GM19351 (cell line): ENCODE results near the gene LYRM9.
"Not testable (repeated sequence)": the region's sequence is repeated elsewhere in the genome, so short reads cannot be mapped to it uniquely, and the experiment has no call there.

Experiments used
- ATAC-seq: cut with Tn5 transposase; IDR thresholded peaks from one replicate; pipeline ENCODE4 v1.9.1; 2021; ENCODE audit warnings: mild to moderate bottlenecking, moderate library complexity; ENCODE audit not compliant: unreplicated experiment

LYRM9 gene

DNA sequence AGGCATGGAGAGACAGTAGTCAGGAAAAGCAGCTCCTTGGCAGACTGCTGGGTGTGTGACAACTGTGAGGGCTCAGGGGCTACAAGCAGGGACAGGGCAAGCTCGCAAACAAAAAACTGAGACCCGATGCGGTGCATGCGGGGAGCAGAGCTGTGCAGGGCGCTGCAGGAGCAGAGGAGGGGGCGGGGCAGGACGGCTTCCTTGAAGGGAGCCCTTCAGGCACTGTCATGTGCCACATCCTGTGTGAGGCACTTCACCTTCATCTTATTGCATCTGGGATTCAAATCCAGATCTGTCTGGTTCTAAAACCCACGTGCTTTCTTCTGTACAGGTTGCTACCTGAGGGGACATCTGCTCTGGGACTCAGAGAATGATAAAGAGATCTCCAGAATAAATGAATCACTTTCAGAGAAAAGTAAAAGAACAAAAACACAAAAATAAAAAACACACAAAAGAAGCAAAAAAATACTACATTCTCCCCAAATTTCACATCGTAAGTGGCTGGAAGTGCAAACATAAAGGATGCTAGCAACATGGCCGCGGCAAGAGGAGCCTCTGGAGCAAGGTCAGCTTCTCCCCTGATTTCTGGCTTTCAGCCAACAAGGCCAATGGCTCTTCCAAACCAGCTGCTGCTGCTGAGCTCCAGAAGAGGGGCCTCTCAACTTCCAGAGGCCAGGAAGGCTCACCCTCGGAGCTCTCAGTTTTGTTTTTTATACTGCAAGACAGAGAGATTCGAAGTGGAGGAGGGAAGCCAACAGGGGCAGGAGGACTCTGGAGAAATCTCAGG is 14.2 kb downstream of the LYRM9 start:
- ATAC-seq, result no peak

DNA sequence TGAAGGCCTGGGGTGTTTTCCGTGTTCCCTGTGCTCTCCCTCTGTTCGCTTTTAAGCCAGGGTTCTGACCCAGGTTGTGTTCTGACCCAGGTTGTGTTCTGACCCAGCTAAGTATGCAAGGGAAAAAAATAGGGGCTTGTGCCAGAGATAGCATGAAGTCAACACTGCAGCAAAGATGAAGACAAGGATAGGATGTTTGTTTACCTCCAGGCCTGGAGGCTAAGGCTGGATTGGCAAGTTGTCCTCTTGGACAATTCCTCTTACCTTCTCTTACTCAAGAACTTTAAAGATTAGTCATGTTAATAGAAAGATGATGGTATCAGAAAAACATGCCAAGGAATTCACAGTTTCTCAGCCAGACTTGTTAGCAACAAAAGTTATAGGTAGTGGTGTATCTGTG is 19.4 kb downstream of the LYRM9 start:
- ATAC-seq, result no peak

DNA sequence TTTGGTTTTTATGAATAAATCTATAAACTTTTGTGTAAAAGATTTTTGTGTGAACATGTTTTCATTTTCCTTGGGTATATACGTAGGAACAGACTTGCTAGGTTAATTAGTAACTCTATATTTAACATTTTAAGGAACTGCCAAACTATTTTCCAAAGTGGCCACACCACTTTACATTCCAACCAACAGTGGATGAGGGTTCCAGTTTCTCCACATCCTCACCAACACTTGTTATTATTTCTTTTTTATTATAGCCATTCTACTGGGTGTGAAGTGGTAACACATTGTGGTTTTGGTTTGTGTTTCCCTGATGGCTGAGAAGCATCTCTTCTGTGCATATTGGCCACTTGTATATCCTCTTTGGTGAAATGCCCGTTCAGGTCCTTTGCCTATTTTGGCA is 20.0 kb downstream of the LYRM9 start:
- no peak for ATAC-seq

DNA sequence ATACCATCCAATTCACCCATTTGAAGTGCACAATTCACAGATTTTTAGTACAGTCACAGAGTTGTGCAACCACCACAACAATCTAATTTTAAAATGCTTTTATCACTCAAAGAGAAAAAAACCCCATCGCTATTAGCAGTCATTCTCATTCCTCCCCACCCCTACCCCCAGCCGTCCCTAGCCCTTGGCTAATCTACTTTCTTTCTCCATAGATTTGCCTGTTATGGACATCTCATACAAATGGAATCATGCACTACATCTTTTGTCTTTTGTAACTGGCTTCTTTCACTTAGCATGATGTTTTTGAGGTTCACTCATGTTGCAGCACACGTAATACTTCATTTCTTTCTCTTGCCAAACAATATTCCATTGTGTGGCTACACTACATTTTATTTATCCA is 20.4 kb downstream of the LYRM9 start:
- no peak for ATAC-seq

DNA sequence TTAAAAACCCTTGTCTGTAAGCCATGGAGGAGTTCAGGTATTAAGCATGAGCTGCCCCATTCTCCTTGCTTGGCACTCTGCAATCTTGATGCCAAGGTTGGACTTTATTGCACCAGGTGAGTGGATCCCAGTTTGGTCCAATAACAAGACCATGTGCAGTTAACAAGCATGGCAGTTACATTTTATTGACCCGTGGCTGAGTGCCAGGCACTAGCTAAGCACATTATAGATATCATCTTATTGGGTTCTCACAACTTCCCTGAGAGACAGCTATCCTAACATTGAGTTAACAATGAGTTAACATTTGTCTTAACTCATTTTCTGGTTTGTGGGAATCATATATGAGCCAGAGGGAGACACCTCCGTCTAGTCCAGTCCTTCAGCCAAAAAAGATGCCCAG is 21.8 kb downstream of the LYRM9 start:
- no peak for ATAC-seq

DNA sequence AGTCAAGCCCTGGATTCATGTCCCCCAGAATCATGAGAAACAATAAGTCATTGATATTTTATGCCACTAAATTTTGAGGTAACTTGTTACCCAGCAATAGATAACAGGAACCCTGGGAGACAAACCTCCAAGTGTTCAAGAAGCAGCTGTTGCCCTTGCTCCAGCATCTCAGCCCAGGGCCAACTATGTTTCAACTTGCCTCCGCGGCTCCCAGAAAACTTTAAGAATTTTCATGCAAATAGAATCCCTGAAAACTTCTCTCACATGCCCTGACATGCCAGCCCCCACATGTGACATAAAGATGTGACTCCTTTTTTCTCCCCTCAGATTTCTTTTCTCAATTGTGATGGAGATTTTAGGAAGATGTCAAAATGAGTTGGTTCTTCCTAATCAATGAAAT is 22.8 kb downstream of the LYRM9 start:
- ATAC-seq, result no peak

DNA sequence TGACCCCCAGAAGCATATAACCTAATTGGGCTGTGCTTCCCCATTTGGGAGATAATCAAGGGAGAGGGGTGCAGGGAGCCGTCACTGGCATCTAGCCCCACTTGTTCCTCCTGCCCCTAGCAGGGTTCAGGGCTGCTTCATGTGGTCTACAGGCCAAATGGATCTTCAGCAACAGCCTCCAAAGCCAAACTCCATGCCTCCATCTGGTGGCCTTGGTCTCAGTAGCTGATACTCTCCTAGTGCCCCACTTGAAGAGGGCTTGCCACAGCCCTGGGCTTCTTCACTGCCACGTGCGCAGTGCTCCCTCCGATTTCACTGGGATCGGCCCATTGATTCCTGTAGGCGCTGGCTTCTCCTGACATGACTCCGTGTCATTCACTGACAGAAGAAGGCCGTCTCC is 24.6 kb downstream of the LYRM9 start:
- no peak for ATAC-seq

DNA sequence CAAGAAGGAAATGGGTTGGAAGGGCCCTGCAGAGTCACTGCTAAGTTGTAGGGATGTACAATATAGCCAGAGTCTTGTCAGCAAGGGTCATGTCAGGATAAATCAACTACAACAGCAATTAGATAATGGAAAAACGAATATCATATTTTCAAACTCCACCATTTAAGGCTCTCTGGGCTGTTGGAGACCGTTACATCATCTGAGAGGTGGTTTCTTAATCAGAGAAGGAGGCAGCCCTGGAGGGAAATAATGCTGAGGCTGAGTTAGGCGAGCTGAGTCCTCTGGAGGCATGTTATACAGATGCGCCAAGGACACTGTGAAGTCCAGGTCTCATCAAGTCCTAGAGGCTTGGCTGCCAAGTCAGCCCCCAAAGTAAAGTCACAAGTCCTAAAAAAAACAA is 30.3 kb downstream of the LYRM9 start:
- no peak for ATAC-seq

DNA sequence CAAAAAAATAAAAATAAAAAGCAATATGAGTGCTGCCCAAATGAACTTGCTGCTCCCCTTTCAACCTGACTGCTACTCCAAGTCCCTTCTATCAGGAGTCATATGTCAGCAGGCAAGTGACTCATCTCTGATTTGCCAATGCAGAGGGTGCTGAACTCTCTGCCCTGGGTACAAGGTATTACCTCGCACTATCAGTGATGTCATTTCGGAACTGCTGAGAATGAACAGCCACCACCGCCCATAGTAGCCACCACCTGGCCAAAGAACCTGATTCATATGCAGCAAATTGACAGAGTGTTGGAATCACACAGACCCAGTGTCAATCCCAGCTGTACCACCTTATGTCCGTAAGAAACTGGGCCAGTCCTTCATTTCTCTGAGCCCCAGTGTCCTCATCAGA is 31.2 kb downstream of the LYRM9 start:
- ATAC-seq, result no peak

DNA sequence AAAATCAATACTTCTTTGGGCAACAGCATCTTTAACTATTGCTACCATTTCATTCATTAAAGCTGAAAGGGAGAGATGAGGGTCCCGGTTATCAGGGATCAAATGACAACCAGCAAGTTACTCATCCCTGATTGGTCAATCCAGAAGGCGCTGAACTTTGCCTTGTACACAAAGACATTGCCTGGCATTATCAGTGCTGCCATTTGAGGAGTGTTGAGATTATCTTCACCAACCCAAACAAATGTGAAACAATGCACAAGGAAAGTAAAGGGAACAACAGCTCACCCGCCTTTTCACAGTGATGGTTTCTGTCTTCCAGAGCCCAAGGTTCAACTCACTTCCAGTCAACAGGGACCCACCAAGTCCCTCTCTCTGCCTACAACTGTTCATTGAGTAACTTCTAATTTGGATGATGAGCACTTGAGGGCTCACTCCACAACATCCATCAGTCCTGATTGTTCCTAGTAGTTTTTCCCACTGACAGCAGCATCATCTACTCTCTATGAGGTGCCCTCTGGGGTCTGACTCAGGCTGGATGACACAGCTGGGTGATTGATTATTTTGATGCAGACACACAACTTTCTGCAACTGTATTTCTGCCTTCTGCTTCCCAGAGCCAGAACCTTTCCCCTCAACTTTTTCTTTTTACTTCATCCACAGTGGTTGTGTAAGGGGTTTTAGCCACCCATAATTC is 32.0 kb downstream of the LYRM9 start:
- no peak for ATAC-seq

DNA sequence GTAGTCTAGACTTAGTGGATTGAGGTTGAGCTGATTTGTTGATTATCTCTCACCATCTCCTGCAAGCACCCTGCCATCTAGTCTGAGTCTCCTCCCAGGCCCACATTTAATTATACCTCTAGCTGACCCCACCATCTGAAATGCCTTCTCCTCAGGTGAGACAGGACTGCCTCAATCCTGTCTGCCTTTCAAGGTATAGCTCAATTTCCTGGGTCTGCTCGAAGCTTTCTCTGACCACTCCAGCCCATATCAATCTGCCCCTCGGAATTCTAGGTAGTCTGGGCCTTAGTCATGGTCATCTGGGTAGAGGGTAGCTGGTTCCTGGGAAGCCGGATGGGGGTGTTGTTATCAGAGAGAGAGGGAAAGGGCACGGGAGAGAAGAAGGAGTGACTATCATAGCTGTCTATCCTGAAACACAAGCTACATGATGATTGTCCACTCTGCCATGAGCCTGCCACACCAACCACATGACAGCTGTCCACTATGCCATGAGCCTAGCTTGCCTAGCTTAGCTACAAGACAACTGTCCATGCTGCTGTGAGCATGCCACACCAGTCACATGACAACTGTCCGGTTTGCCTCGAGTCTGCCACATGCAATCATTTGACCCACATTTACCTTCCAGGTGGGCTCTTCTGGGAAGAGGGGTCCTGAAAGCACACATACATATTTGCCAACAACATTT is 34.4 kb downstream of the LYRM9 start:
- ATAC-seq, result no peak

DNA sequence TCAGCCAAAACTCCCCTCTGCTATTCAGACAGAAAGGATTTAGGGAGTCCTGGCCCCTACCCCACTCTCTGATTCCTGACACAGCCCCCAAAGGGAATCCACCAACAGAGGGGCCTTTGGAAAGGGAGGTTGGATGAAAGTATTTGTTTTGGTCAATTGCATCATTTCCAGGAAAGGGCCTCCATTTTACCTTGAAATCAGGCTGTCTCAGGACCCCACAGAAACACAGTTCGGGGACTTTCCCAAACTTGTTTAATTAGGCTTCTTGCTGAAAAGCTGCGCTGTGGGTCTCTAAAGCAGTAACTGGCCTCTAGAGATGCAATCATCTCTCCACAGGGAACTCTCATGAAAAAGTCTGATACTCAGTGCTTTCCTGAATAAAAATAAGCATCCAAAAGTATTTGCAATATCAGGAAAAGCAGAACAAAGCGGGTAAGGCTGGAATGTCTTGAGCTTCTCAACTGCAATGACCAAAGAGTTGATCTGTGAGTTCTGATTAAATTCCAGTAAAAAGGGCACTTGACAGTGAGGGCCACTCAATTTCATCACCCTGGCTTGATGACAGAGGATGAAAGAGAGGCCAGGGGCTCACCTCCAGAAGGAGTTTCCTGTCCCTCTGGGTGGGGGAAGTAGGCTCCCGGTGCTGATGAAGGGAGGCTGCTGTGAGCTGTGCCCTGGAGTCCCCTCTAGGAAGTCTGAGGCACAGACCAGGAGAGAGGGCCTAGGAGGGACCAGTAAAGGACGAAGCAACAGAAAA is 36.3 kb downstream of the LYRM9 start:
- no peak for ATAC-seq

DNA sequence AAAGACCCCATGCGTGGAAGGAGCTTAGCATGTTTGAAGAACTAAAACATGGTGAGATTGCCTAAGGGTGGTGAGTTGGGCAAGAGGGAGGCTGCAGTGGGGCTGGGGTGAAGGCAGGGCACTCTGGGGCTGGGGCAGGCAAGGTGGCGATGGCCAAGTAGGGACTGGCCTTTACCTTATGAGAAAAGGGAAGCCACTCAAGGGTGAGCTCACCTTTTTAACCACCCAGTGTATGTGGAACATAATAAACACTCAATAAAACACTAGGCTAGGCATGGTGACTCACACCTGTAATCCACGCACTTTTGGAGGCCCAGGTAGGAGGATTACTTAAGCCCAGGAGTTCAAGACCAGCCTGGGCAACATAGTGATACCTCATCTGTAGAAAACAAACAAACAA is 37.7 kb downstream of the LYRM9 start:
- no peak for ATAC-seq

DNA sequence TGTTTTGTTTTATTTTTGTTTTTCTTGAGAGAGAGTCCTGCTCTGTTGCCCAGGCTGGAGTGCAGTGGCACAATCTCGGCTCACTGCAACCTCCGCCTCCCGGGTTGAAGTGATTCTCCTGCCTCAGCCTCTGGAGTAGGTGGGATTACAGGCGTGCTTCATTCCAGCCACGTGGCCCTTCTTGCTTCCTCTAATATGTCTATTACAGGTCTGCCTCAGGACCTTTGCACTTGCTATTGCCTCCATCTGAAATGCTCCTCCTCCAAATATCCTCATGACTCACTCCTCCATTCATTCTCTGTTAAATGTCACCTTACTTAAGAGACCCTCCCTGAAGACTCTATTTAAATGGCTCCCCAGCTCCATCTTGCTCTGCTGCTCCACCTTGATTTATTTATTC is 39.0 kb downstream of the LYRM9 start:
- no peak for ATAC-seq

DNA sequence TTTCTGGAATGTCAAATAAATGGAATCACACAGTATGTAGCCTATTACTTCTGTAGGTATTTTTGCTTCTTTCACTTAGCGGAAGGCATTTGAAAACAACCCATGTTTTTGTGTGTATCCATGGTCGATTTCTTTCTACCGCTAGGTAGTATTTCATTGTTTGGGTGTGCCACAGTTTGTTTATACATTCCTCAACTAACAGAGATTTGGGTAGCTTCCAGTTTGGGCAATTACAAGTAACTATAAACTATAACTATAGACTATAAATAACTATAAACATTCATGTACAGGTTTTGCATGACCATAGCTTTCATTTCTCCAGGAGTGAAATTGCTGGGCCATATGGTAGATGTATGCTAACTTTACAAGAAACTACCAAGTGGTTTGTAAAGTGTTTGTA is 40.1 kb downstream of the LYRM9 start:
- no peak for ATAC-seq

DNA sequence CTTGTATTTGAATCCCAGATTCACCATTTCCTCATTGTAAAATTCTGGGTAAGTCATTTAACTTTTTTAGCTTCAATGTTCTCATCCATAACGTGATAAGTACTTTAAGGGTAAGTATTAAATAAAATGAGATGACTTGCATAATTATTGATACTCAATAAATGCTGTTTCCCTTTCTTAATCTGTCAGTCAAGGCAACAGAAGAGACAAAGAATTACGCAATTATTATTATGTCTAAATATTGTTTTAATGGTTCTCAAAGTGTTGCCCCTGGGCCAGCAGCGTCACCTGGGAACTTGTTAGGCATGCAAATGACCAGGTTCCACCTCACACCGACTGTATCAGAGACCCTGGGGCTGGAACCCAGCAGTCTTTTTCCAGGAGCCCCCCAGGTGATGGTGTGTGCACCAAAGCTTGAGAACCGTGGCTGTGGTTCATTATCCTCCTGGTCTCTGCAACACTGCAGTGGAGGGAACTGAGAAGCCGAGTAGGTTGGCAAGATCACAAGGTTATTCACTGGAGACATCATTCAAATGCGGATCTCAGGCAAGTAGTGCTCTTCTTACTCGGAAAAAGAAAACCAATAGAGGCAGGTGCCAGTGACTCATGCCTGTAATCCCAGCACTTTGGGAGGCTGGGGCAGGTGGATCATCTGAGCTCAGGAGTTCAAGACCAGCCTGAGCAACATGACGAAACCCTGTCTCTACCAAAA is 43.5 kb downstream of the LYRM9 start:
- no peak for ATAC-seq

DNA sequence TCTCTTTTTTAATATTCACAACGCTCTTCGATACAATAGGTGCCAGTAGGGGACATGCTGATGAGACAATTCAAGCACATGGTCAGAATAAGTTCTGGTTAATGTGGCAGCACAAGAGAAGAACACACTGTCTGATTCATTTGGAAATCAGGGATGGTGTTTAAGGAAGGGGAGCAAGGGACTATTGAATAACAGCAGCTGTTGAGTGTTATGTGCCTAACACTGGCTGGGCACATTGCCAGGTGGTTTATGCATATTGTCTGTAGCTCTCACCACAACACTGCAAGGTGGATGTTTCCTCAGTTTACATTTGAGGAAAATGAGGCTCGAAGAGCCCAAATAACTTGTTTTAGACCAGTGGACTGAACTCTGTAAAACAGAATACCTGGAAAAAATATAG is 44.2 kb downstream of the LYRM9 start:
- no peak for ATAC-seq

DNA sequence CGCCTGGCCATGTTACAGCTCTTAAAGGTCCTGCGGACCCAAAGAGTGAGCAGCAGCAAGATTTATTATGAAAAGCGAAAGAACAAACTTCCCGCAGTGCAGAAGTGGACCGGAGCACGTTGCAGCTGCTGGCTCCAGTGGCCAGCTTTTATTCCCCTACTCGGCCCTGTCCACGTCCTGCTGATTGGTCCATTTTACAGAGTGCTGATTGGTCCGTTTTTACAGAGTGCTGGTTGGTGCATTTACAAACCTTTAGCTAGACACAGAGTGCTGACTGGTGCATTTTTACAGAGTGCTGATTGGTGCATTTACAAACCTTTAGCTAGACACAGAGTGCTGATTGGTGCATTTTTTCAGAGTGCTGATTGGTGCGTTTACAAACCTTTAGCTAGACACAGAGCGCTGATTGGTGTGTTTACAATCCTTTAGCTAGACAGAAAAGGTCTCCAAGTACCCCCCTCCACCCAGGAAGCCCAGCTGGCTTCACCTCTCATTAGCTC is 46.3 kb downstream of the LYRM9 start:
- ATAC-seq, result not testable (repeated sequence)

DNA sequence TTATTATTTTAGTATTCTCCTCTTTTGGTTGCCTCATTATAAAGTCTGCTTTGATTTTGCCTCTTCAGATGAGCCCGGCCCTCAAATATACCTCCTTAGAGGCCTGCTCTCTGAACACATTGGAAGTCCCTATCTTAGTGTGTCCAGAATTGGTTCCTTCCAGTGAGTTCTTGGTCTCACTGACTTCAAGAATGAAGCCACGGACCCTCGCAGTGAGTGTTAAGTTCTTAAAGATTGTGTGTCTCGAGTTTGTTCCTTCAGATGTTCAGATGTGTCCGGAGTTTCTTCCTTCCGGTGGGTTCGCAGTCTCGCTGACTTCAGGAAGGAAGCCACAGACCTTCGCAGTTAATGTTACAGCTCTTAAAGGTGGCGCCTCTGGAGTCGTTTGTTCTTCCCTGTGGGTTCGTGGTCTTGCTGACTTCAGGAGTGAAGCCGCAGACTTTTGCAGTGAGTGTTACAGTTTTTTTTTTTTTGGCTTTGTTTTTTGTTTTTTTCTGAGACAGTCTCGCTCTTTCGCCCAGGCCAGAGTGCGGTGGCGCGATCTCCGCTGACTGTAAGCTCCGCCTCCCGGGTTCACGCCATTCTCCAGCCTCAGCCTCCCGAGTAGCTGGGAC is 47.0 kb downstream of the LYRM9 start:
- ATAC-seq, result no peak
